Tibial nerve (tissue), 4 donors: Measurements from ENCODE around the gene PARN.

Experiments
- EP300 ChIP-seq, 2 donors: sonication (generic); formaldehyde crosslinking; IDR thresholded peaks; one replicate each; pipeline ENCODE4 v1.6.1; 2017; ENCODE audit warnings: antibody characterized with exemption in 2 of 2, mild to moderate bottlenecking in 1 of 2
- POLR2A ChIP-seq, 2 donors: fragments of 450-650 bp; IDR thresholded peaks; one replicate each; pipeline ENCODE4 v1.6.1; 2017; ENCODE audit warnings: antibody characterized with exemption in 2 of 2, mild to moderate bottlenecking in 2 of 2, moderate library complexity in 2 of 2
- TF ChIP-seq, protein P1 (sequence below), 5 experiments: fragments of 200-600 bp in 3 of 5; fragments of 450-650 bp in 2 of 5; sonication (generic) in 3 of 5; IDR thresholded peaks; one replicate each; pipeline ENCODE4 v1.5.1; 2016 to 2019; ENCODE audit warnings: antibody characterized with exemption in 5 of 5, mild to moderate bottlenecking in 3 of 5, moderate library complexity in 2 of 5

DNA sequence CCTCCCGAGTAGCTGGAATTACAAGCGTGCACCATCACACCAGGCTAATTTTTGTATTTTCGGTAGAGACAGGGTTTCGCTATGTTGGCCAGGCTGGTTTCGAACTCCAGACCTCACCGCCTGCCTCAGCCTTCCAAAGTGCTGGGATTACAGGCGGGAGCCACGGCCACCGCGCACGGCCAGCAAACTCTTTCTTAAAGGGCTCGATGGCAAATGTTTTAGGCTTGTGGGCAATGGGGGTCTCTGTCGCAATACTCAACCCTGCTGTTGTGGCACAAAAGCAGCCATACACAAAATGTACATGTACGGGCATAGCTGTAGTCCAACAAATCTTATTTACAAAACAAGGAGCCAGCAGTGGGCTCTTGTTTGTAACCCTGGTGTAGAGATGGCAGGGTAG lies 18.4 kb downstream of the PARN start:
- TF ChIP-seq, protein P1, sequence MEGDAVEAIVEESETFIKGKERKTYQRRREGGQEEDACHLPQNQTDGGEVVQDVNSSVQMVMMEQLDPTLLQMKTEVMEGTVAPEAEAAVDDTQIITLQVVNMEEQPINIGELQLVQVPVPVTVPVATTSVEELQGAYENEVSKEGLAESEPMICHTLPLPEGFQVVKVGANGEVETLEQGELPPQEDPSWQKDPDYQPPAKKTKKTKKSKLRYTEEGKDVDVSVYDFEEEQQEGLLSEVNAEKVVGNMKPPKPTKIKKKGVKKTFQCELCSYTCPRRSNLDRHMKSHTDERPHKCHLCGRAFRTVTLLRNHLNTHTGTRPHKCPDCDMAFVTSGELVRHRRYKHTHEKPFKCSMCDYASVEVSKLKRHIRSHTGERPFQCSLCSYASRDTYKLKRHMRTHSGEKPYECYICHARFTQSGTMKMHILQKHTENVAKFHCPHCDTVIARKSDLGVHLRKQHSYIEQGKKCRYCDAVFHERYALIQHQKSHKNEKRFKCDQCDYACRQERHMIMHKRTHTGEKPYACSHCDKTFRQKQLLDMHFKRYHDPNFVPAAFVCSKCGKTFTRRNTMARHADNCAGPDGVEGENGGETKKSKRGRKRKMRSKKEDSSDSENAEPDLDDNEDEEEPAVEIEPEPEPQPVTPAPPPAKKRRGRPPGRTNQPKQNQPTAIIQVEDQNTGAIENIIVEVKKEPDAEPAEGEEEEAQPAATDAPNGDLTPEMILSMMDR (IDR thresholded peaks at IDR 0.05): no peak
- TF ChIP-seq EP300 (IDR thresholded peaks at IDR 0.05) (no peak), POLR2A (IDR thresholded peaks at IDR 0.05) (no peak)
